ENCODE results near the gene PDYN.

PDYN gene

GRCh38 chr20:1982686-1983085 is 11.2 kb downstream of the PDYN start:
- H3K4me3 ChIP-seq (ENCODE audit: low read depth, low read length): no peak overlapping the region
- TF ChIP-seq, protein P1, sequence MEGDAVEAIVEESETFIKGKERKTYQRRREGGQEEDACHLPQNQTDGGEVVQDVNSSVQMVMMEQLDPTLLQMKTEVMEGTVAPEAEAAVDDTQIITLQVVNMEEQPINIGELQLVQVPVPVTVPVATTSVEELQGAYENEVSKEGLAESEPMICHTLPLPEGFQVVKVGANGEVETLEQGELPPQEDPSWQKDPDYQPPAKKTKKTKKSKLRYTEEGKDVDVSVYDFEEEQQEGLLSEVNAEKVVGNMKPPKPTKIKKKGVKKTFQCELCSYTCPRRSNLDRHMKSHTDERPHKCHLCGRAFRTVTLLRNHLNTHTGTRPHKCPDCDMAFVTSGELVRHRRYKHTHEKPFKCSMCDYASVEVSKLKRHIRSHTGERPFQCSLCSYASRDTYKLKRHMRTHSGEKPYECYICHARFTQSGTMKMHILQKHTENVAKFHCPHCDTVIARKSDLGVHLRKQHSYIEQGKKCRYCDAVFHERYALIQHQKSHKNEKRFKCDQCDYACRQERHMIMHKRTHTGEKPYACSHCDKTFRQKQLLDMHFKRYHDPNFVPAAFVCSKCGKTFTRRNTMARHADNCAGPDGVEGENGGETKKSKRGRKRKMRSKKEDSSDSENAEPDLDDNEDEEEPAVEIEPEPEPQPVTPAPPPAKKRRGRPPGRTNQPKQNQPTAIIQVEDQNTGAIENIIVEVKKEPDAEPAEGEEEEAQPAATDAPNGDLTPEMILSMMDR (IDR thresholded peaks at IDR 0.05; ENCODE audit: low read depth, low read length, missing control alignments): no peak
- DNase-seq (ENCODE audit: low read depth): no peak
- in situ Hi-C loops (cut with HindIII; ENCODE audit: low sequenced_read_pairs): no loop called here

DNA sequence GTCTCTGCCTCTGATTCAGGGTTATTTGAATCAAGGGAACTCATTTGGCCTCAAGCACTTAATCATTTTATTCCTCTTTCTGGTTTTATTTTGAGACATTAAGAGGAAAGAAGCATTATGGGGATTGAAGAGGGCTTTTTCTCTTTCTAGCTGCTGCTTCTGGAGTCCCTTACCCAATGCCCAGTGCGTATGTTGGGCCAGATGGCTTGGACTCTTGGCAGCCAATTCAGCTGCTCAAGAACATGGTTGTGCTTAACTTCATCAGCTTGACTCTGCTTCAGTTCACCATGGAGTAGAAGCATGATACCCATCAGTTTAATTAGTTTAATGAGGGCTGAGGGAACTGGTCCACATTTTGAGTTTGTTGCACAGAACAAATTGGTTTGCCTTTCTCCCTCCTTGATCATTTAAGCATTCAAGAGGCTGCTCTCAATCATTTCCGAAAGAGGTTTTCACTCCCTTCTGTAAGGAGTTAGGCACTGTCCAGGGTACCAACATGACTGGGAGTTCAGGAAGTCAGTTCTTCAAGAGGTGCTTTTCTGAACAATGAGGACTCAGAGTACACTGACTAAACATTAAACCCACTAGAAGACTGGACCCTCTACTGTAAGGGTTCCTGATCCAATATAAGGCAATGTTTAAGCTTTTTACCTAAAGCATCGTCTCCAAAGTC is 14.6 kb downstream of the PDYN start:
- DNase-seq (ENCODE audit: low read depth): no peak
- H3K4me3 ChIP-seq (ENCODE audit: low read depth, low read length): no peak overlapping the region
- in situ Hi-C loops (cut with HindIII; ENCODE audit: low sequenced_read_pairs): loop anchor here (10.0 kb wide), 1 partner anchor 66 kb away; no protein-coding TSS in a partner anchor
- TF ChIP-seq, protein P1 (IDR thresholded peaks at IDR 0.05; ENCODE audit: low read depth, low read length, missing control alignments): no peak

DNA sequence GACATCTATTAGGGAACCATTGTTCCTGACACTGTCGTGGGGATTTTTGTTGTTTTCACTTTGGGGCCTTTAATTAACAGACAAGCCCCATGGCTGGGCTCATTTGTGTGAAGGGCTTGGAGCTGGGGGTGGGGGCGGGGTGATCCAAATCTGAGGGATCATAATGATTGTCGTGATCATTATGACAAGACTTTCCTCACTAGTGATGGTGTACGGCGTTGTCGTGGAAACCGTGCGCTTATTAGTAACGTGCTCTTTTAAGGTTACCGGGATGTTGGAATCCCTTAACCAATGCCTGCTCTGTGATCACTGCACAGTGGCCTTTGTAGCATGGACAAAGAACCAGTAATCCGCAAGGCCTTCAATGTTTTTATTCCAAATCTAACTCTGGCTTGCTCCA is 18.6 kb downstream of the PDYN start:
- TF ChIP-seq, protein P1 (IDR thresholded peaks at IDR 0.05; ENCODE audit: low read depth, low read length, missing control alignments): no peak
- in situ Hi-C loops (cut with HindIII; ENCODE audit: low sequenced_read_pairs): loop anchor here (10.0 kb wide), 1 partner anchor 70 kb away; no protein-coding TSS in a partner anchor
- DNase-seq (ENCODE audit: low read depth): no peak
- no peak overlapping the region for H3K4me3 ChIP-seq (ENCODE audit: low read depth, low read length)

DNA sequence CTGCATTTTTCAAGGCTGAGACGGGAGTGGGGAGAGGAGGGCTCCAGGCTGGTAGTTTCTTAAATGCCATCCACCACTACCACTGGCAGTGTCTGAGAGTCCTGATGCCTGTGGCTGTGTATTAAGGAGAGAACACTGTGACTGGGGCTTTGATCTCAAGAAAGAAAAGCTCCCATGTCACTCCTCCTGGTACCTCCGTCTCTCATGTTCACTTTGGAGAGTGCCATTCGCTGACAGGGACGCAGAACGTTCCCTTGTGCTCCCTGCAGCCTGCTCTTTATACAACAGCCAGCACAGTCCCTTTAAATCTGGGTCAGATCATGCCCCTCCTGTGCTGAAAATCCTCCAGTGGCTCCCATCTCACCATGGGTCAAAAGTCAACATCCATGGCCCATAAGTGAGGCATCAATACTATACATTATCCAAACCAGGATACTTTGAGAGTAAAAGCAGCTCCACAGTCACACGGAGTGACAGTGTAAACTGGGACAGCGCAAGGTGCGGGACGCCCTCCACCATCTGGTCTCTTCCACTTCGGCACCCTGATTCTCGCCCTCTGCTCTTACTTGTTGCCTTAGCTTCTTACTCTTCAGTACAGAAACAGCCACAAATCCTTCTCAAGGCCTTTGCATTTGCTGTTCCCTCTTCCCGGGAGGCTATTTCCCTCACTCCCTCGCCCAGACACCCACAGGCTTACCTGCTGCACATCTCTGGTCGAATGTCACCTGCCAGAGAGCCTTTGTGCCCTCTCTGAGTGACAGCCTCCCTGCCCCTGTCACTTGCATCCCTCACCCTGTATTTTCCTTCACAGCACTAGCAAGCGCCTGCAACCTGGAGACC is 20.0 kb downstream of the PDYN start:
- TF ChIP-seq, protein P1 (IDR thresholded peaks at IDR 0.05; ENCODE audit: low read depth, low read length, missing control alignments): no peak
- no peak for DNase-seq (ENCODE audit: low read depth)
- in situ Hi-C loops (cut with HindIII; ENCODE audit: low sequenced_read_pairs): loop anchor here (10.0 kb wide), 1 partner anchor 71 kb away; no protein-coding TSS in a partner anchor
- H3K4me3 ChIP-seq (ENCODE audit: low read depth, low read length): no peak overlapping the region

GRCh38 chr20:1971893-1972586 is 21.8 kb downstream of the PDYN start:
- H3K4me3 ChIP-seq (ENCODE audit: low read depth, low read length): no peak overlapping the region
- TF ChIP-seq, protein P1 (IDR thresholded peaks at IDR 0.05; ENCODE audit: low read depth, low read length, missing control alignments): no peak
- in situ Hi-C loops (cut with HindIII; ENCODE audit: low sequenced_read_pairs): loop anchor here (10.0 kb wide), 1 partner anchor 73 kb away; no protein-coding TSS in a partner anchor
- no peak for DNase-seq (ENCODE audit: low read depth)

GRCh38 chr20:1968964-1969363 is 24.9 kb downstream of the PDYN start:
- TF ChIP-seq, protein P1 (IDR thresholded peaks at IDR 0.05; ENCODE audit: low read depth, low read length, missing control alignments): no peak
- no peak for DNase-seq (ENCODE audit: low read depth)
- in situ Hi-C loops (cut with HindIII; ENCODE audit: low sequenced_read_pairs): no loop called here
- no peak overlapping the region for H3K4me3 ChIP-seq (ENCODE audit: low read depth, low read length)
